Measurements from ENCODE around the gene CHDH.

GRCh38 chr3:53823956-53824657 lies 22.1 kb downstream of the CHDH start:
- TF ChIP-seq CTCF (IDR thresholded peaks at IDR 0.05; ENCODE audit: poor library complexity) = no peak
- TF ChIP-seq EZH2phosphoT487 (IDR thresholded peaks at IDR 0.05; ENCODE audit: low read depth, severe bottlenecking, unreplicated experiment) = no peak
- TF ChIP-seq EZH2 (IDR thresholded peaks at IDR 0.05; ENCODE audit: borderline replicate concordance) = no peak

Data from hepatocyte (in vitro differentiated cells).